Smooth muscle cell (in vitro differentiated cells): Measurements from ENCODE around the gene FGR. TPM values are rescaled to one million over a fixed set of nuclear protein-coding genes. Genes with fewer than 3 reads are reported as not detected.
A peak's percentile ranks its signal among the peaks of the same experiment; 100 is the strongest.

ENCODE experiments used
- DNase-seq: peaks from one replicate; lab custom pipeline; 2025; ENCODE audit not compliant: unreplicated experiment; lab: John Stamatoyannopoulos, UW
- H2AFZ ChIP-seq: fragments of 200-600 bp; sonication (generic); 2 replicates; pipeline ENCODE4 v1.6.0; 2016; ENCODE audit warnings: antibody characterized with exemption, low read depth, mild to moderate bottlenecking
- H3F3A ChIP-seq: fragments of 200-600 bp; sonication (generic); 2 replicates; pipeline ENCODE4 v1.6.0; 2017; ENCODE audit warnings: antibody characterized with exemption, low read depth
- H3K27ac ChIP-seq: fragments of 200-600 bp; sonication (generic); 2 replicates; pipeline ENCODE4 v1.5.1; 2016; ENCODE audit warnings: low read depth, mild to moderate bottlenecking
- H3K27me3 ChIP-seq: fragments of 200-600 bp; sonication (generic); 2 replicates; pipeline ENCODE4 v1.6.1; 2016; ENCODE audit warnings: low read depth, mild to moderate bottlenecking
- H3K36me3 ChIP-seq: fragments of 200-600 bp; sonication (generic); 2 replicates; pipeline ENCODE4 v1.5.1; 2016; ENCODE audit warnings: low read depth
- H3K4me1 ChIP-seq: fragments of 200-600 bp; sonication (generic); 2 replicates; pipeline ENCODE4 v1.5.1; 2016; ENCODE audit warnings: low read depth
- H3K4me2 ChIP-seq: fragments of 200-600 bp; sonication (generic); 2 replicates; pipeline ENCODE4 v1.6.0; 2016; ENCODE audit warnings: mild to moderate bottlenecking
- H3K4me3 ChIP-seq: fragments of 200-600 bp; sonication (generic); 2 replicates; pipeline ENCODE4 v1.5.1; 2016; ENCODE audit warnings: mild to moderate bottlenecking
- H3K79me2 ChIP-seq: fragments of 200-600 bp; sonication (generic); 2 replicates; pipeline ENCODE4 v1.6.0; 2016; ENCODE audit warnings: low read depth, mild to moderate bottlenecking
- H3K9ac ChIP-seq: fragments of 200-600 bp; sonication (generic); 2 replicates; pipeline ENCODE4 v1.6.0; 2016; ENCODE audit warnings: low read depth
- H3K9me3 ChIP-seq: fragments of 200-600 bp; sonication (generic); replicated peaks from 2 replicates; pipeline ENCODE4 v1.5.1; 2016; ENCODE audit warnings: low read depth
- H4K20me1 ChIP-seq: fragments of 200-600 bp; sonication (generic); 2 replicates; pipeline ENCODE4 v1.6.0; 2016; ENCODE audit warnings: low read depth
- CTCF ChIP-seq: fragments of 200-600 bp; sonication (generic); IDR thresholded peaks from 2 replicates; pipeline ENCODE4 v1.5.1; 2017; ENCODE audit warnings: borderline replicate concordance, mild to moderate bottlenecking, antibody characterized with exemption; ENCODE audit not compliant: insufficient read depth, poor library complexity, severe bottlenecking
- WGBS: methylation state at CpG from one replicate; pipeline ENCODE4 v1.1.7; 2016; ENCODE audit warnings: low lambda C conversion rate; 5-methylcytosine and 5-hydroxymethylcytosine counted together
- polyA plus RNA-seq: library from polyadenylated mRNA; unstranded; fragments of >200 nt; fragmentation: Nextera tagmentation; extraction: Ambion mirVana; gene quantifications from 2 replicates; pipeline ENCODE4 v1.2.1, GENCODE V29; 2016
- total RNA-seq: library from RNA; depleted of rRNA; stranded (reverse); fragments of >200 nt; gene quantifications from 2 replicates; pipeline ENCODE4 v1.2.3, GENCODE V29; 2014

Gene FGR
- total and polyA plus RNA-seq, 2 experiments from 2014 or later = 0.10 to 1.3 TPM

- Histone ChIP-seq H2AFZ (peak overlapping the region; percentile 12), H3K4me2 (peak overlapping the region; percentile 86), H3K4me3 (peak overlapping the region; percentile 56), H3K36me3 (no peaks in the 10 kb centered on the region), H3K79me2 (no peaks in the 10 kb centered on the region), H3K9me3 (no peaks in the 10 kb centered on the region), H4K20me1 (no peaks in the 10 kb centered on the region), H3K27ac (peak overlapping the region; percentile 73), H3K27me3 (no peaks in the 10 kb centered on the region), H3F3A (peaks cover 13% of the 10 kb centered on the region), H3K9ac (peak overlapping the region; percentile 70), H3K4me1 (peaks cover 11% of the 10 kb centered on the region)
- WGBS = 84% methylated on average over 10 of the region's 10 CpGs
- DNase-seq = no peak
- TF ChIP-seq CTCF = no peak
Measured at GRCh38 chr1:27660300-27660835, 25.4 kb upstream of the FGR start.

- peak overlapping the region; percentile 73 for H3K27ac ChIP-seq
- TF ChIP-seq CTCF = no peak
- peaks cover 11% of the 10 kb centered on the region for H3K4me1 ChIP-seq
- no peaks in the 10 kb centered on the region for H3K9me3 ChIP-seq
- H3F3A ChIP-seq = peaks cover 13% of the 10 kb centered on the region
- H2AFZ ChIP-seq = peak overlapping the region; percentile 12
- no peaks in the 10 kb centered on the region for H3K36me3 ChIP-seq
- H3K9ac ChIP-seq = peak overlapping the region; percentile 70
- no peaks in the 10 kb centered on the region for H3K27me3 ChIP-seq
- peak; percentile 47 for DNase-seq
- H3K79me2 ChIP-seq = no peaks in the 10 kb centered on the region
- H3K4me2 ChIP-seq = peak overlapping the region; percentile 86
- H4K20me1 ChIP-seq = no peaks in the 10 kb centered on the region
- peak overlapping the region; percentile 56 for H3K4me3 ChIP-seq
- WGBS = 10% methylated on average over 30 of the region's 78 CpGs
Measured at GRCh38 chr1:27659497-27660299, 24.7 kb upstream of the FGR start.

GRCh38 chr1:27658951-27659496 lies 24.0 kb upstream of the FGR start:
- H3F3A ChIP-seq = peaks cover 13% of the 10 kb centered on the region
- no peaks in the 10 kb centered on the region for H4K20me1 ChIP-seq
- H3K27ac ChIP-seq = peak overlapping the region; percentile 73
- no peaks in the 10 kb centered on the region for H3K79me2 ChIP-seq
- no peaks in the 10 kb centered on the region for H3K27me3 ChIP-seq
- peak overlapping the region; percentile 12 for H2AFZ ChIP-seq
- WGBS = 37% methylated on average over 7 of the region's 7 CpGs
- no peak for TF ChIP-seq CTCF
- no peaks in the 10 kb centered on the region for H3K36me3 ChIP-seq
- H3K9ac ChIP-seq = peak overlapping the region; percentile 70
- peaks cover 11% of the 10 kb centered on the region for H3K4me1 ChIP-seq
- peak overlapping the region; percentile 86 for H3K4me2 ChIP-seq
- H3K9me3 ChIP-seq = no peaks in the 10 kb centered on the region
- no peak for DNase-seq
- peak overlapping the region; percentile 56 for H3K4me3 ChIP-seq
